Stimulated activated CD8-positive, alpha-beta memory T cell treated with anti-CD3 and anti-CD28 coated beads, Interleukin-15, amount 100 ng/mL, for 4 hours (primary cell): ENCODE measurements around the gene ASTN2.

Experiments
- DNase-seq, 2 donors: peaks; one replicate each; pipeline ENCODE4 v3.0.0-alpha.2; 2020; ENCODE audit warnings: low read depth in 2 of 2

Gene ASTN2

DNA sequence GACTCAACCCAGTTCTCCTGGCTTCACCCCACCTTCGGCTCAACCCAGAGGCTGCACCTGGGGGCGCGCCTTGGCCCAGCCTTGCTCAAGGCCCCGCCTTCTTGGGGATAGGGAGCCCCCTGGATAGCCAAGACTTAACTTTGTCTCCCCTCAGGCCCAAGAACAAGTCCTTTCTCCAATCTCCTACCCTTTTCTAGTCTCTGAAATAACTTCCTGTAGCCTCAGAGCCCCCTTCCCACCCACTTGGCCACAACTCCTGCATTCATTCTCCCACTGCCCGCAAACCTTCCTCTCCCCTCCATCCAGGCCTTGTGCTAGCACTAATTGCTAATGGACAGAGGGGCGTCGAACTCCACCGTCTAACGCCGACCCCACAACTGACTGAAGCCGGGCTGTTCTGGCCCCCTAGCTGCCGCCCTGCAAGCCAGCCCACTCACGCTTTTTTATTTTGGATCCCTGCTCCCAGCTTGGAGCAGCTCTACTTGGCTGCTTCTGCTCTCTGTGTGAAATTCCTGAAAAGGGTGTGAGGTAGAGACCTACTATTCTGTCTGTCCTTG, 579 bp upstream of the ASTN2 start:
- DNase-seq, result no peak

GRCh38 chr9:117414220-117414905, 494 bp downstream of the ASTN2 start:
- DNase-seq, result no peak

- DNase-seq, result no peak
Measured at GRCh38 chr9:117413346-117414219, 1.3 kb downstream of the ASTN2 start.

DNA sequence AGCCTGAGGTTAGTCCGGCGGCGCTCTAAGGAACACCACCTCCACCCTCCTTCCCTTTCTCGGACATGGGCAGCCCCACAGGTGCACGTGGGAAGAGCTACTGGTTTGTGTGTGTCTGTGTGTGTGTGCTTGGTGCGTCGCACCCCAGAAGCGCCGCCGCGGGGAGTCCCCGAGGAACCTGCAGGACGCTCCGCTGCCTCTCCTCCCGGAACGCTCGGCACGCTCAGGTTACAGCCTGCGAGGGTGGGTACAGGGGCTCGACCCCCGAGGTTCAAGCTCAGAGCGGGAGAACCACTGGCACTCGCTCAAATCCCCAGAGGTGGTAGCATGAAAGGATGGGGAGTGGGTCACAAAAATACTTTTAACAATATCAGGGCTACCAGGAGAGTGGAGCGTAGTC, 2.0 kb downstream of the ASTN2 start:
- DNase-seq, result no peak

GRCh38 chr9:117412006-117412715, 2.7 kb downstream of the ASTN2 start:
- no peak for DNase-seq

DNA sequence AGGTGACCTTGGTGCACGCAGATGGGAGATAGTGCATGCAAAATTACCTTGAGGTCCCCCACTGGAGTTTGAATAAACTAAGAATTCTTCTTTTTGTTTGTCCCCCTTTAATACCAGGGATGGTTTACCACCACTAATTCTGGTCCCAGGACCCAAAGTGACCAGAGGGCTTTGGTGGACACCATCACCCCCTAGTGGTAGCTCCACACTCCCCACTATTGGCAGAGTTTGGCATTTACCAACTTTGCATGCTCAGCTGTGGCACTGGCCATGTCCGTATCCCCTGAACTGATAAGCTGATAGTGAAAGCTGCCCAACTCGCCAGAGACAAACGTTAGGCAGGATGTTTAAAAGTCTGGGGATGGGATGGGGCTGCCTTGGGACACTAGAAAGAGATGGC, 3.3 kb downstream of the ASTN2 start:
- no peak for DNase-seq

GRCh38 chr9:117409321-117409720, 5.5 kb downstream of the ASTN2 start:
- no peak for DNase-seq

- no peak for DNase-seq
Measured at GRCh38 chr9:117407436-117408022, 7.3 kb downstream of the ASTN2 start.

GRCh38 chr9:117405950-117406705, 8.7 kb downstream of the ASTN2 start:
- no peak for DNase-seq

DNA sequence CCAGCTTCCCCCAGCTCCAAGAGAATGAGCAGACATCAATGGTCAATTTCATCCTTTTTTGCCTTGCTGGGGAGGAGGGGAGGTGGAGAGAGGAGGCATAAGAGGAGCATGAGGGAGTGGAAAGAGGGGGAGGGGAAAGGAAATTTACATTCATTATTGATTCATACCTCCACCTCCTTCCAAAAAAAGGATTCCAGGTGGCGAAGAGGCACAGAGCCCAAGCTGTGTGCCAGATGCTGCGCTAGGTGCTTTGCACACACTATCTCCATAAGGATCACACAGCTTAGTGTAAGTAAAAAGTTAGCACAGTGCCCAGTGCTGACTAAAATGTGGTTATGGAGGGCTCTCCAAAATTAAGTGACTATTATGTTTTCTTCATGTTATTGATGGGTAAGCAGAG, 11.0 kb downstream of the ASTN2 start:
- DNase-seq, result no peak

- DNase-seq, result no peak
Measured at GRCh38 chr9:117403403-117403811, 11.4 kb downstream of the ASTN2 start.

- no peak for DNase-seq
Measured at GRCh38 chr9:117400171-117400570, 14.7 kb downstream of the ASTN2 start.

DNA sequence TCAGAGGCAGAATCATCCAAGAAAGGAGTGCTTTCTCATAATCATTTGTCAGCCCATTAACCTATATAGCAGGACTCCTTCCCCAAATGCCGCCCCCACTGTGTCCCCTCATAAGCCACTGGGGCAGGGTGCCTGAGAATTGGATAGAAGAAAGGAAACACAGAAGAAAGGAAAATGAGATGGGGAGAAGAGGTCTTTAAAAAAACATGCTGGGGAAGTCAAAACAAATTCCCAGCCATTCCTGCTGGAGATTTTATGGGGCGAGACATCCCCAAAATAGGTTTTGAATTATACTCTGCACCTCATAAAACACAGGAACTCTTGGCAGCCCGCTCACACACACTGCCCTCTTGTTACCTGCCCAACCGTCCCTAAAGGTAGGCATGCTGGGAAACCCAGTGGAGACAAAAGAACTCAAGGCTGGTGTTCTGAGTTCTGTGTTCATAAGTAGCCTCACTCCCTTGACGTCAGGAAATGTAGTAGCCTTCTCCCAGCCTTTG, 19.7 kb downstream of the ASTN2 start:
- no peak for DNase-seq

DNA sequence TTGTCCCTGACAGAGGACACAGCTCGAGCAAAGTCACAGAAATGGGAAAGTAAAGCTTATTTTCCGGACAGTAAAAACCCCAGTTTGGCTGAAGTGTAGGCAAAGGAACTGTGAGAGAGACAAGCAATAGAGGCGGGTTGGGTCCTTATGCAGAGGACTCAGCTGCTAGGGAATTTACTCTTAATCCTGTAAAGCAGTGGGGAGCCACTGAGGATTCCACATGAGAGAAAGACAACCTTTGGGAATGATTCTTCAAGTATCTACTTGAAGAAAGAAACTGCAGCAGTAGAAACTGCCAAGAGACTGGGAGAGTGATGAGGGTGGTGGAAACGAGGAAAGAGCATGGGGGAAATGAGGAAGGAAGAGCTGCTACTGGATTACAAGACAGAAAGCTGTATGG, 20.2 kb downstream of the ASTN2 start:
- no peak for DNase-seq

DNA sequence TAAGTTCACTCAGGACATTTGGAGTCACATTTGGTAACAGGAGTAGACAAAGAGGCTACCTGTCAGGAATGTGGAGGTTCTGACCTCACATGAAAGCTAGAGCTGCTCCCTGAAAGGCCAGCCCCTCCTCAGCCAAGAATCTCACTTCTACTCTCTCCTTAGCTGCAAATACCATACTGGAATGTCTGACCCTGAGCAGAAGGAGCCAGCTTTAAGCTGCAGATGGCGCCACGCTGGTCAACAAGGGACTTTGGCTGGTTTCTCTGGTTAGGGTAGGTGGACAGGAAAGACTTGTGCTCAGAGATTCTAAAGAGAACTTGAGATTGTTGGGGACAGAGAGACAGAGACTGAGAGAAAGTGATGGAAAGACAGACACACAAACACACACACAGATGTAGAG, 21.9 kb downstream of the ASTN2 start:
- no peak for DNase-seq

DNA sequence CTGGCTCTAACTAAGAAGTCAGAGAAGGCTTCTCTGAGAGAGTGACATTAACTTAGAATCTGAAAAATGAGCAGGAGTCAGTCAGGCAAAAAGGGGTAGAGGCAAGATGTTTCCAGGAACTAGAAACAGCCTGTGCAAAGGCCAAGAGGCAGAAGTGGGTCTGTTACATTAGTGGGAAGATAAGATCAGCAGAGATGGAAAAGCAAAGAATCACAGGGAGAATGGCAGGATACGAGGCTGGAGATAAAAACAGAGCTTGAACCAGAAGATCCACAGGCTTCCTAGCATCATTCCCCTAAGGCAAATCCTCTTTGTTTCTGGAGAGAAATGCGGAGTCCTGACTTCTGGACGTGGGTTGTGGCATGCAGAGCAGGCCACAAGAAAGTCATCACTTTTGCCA, 27.4 kb downstream of the ASTN2 start:
- no peak for DNase-seq

DNA sequence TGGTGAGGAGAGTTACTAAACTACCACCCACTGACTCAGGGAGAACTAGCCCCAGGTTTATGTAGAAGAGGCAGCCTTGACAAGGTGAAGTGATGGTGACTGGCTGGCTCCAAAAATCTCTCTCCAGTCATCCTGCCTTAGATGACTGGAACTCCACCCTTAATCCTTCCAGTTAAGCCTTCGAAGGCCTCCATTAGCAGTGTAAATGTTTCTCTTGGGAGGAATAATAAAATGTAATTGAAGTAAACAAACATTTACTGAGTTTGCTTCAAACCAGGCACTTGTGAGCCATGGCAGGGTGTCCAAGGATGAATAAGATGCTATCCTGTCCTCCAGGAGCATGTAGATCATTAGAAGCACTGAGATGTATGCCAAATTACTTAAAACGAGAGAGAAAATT, 35.5 kb downstream of the ASTN2 start:
- DNase-seq, result no peak

GRCh38 chr9:117377046-117377445, 37.8 kb downstream of the ASTN2 start:
- no peak for DNase-seq

- no peak for DNase-seq
Measured at GRCh38 chr9:117375956-117376355, 38.9 kb downstream of the ASTN2 start.

GRCh38 chr9:117374076-117374725, 40.7 kb downstream of the ASTN2 start:
- DNase-seq, result no peak
